ENCODE results near the gene PRTN3.

Gene PRTN3

DNA sequence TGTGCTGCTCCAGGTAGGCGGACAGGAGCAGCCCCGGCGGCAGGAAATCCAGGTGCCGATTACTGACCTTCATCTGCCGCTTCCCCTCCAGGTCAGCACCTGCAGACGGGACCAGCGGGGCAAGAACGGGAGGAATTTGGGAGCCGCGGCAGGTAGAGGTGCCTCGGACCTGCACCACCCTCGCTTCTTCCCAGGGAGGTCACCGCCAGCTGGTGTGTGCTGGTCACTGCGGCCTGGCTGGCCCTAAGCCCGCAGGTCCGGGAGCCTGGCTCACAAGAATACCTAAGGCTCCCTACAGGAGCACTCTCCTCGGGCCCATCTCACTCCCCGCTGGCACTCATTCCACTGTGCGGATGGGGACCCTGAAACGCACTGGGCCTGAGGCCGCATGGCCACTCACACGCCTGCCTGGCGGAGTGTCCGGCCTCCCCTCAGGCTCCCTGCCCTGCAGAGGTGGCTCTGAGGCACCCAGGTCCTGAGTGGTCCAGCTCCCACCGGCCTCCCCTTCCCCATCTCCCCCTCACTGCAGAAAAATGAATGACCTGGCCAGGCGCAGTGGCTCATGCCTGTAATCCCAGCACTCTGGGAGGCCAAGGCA is 56.7 kb downstream of the PRTN3 start:
- peaks cover 11% of the 10 kb centered on the region for H3K4me1 Mint-ChIP-seq (ENCODE audit: low read depth)
- no peaks in the 10 kb centered on the region for H3K27me3 Mint-ChIP-seq
- no peak overlapping the region for H3K27ac Mint-ChIP-seq
- H3K4me3 Mint-ChIP-seq: no peak overlapping the region
- H3K36me3 Mint-ChIP-seq (ENCODE audit: low read depth): peaks cover 14% of the 10 kb centered on the region
- no peaks in the 10 kb centered on the region for H3K9me3 Mint-ChIP-seq

All from stimulated activated naive CD8-positive, alpha-beta T cell treated with anti-CD3 and anti-CD28 coated beads, Interleukin-15, Interleukin-2, amounts not matched to agents 100 ng/mL and 50 ng/mL, for 24 hours (primary cell).